ENCODE results near the gene TMED7. TPM values are rescaled to one million over a fixed set of nuclear protein-coding genes. Genes with fewer than 3 reads are reported as not detected.

TMED7 gene
- total RNA-seq, 3 donors from 2014 or later (not counting 1 experiment from before 2014, with no cell fraction given) = 40.6 to 48.8 (median 48.1) TPM

- H3K4me3 ChIP-seq (ENCODE audit: low read length) = no peak overlapping the region
- no peak for DNase-seq
- no peaks in the 10 kb centered on the region for H3K36me3 ChIP-seq (ENCODE audit: control insufficient read depth, insufficient read depth, low read length)
- no peaks in the 10 kb centered on the region for H3K9me3 Mint-ChIP-seq
- peaks cover 7 to 15% of the 10 kb centered on the region in 2 donors for H3K27me3 Mint-ChIP-seq (ENCODE audit: low read depth in 2 of 2)
- WGBS (ENCODE audit: insufficient coverage) = no CpG with 5 or more reads among the region's 1 CpG
- no peak overlapping the region for H3K27ac Mint-ChIP-seq
- H3K4me1 Mint-ChIP-seq = no peaks in the 10 kb centered on the region
- intact Hi-C loops (cut with micrococcal nuclease) = no loop called here
- no peaks in the 10 kb centered on the region for H3K36me3 Mint-ChIP-seq
- H3K4me1 ChIP-seq (ENCODE audit: control insufficient read depth, insufficient read depth, low read length) = no peaks in the 10 kb centered on the region
- no peak overlapping the region for H3K4me3 Mint-ChIP-seq
- no peak for ATAC-seq
- no peak for TF ChIP-seq CTCF (IDR thresholded peaks at IDR 0.05)
- no peaks in the 10 kb centered on the region for H3K9me3 ChIP-seq (ENCODE audit: control insufficient read depth, insufficient read depth, low read length)
- no peaks in the 10 kb centered on the region for H3K27me3 ChIP-seq (ENCODE audit: control insufficient read depth, insufficient read depth, low read length)
- no peak overlapping the region for H3K27ac ChIP-seq (ENCODE audit: low read length)
These were observed 57.2 kb downstream of the TMED7 start for GRCh38 chr5:115568668-115569067.

GRCh38 chr5:115565233-115565632, 60.6 kb downstream of the TMED7 start:
- DNase-seq = no peak
- no peaks in the 10 kb centered on the region for H3K9me3 ChIP-seq (ENCODE audit: control insufficient read depth, insufficient read depth, low read length)
- ATAC-seq = no peak
- peaks cover 2% of the 10 kb centered on the region for H3K27me3 ChIP-seq (ENCODE audit: control insufficient read depth, insufficient read depth, low read length)
- peaks cover 2 to 24% of the 10 kb centered on the region in 2 donors for H3K27me3 Mint-ChIP-seq (ENCODE audit: low read depth in 2 of 2)
- H3K36me3 Mint-ChIP-seq = no peaks in the 10 kb centered on the region
- WGBS (ENCODE audit: insufficient coverage) = 100% methylated on average over 2 of the region's 2 CpGs
- no peak overlapping the region for H3K4me3 Mint-ChIP-seq
- H3K36me3 ChIP-seq (ENCODE audit: control insufficient read depth, insufficient read depth, low read length) = no peaks in the 10 kb centered on the region
- no peak overlapping the region for H3K27ac ChIP-seq (ENCODE audit: low read length)
- no peaks in the 10 kb centered on the region for H3K4me1 ChIP-seq (ENCODE audit: control insufficient read depth, insufficient read depth, low read length)
- no peak overlapping the region for H3K4me3 ChIP-seq (ENCODE audit: low read length)
- H3K9me3 Mint-ChIP-seq = no peaks in the 10 kb centered on the region
- intact Hi-C loops (cut with micrococcal nuclease) = no loop called here
- no peak for TF ChIP-seq CTCF (IDR thresholded peaks at IDR 0.05)
- H3K4me1 Mint-ChIP-seq = no peaks in the 10 kb centered on the region
- no peak overlapping the region for H3K27ac Mint-ChIP-seq

Other genes starting within 250 kb of the TMED7 start
- 10 to 100 TPM; 33.8 to 48.6 (median 36.2) TPM for gene FEM1C, start 81.3 kb downstream of the TMED7 start, total RNA-seq
- gene TICAM2, start 23.6 kb downstream of the TMED7 start, total RNA-seq = 1 to 10 TPM in 2 of 3 donors, under 1 TPM in 1; 0.61 to 1.4 (median 1.3) TPM
- gene CDO1, start 190.6 kb upstream of the TMED7 start, total RNA-seq = not detected
- 100 to 1,000 TPM in 1 of 3 donors, 10 to 100 TPM in 2; 88.9 to 108 (median 92.9) TPM for gene ATG12, start 215.5 kb upstream of the TMED7 start, total RNA-seq
- gene AP3S1, start 215.9 kb upstream of the TMED7 start, total RNA-seq = 10 to 100 TPM; 35.5 to 57.9 (median 37.1) TPM